Measurements from ENCODE around the gene ZIC4. TPM values are rescaled to one million over a fixed set of nuclear protein-coding genes. Genes with fewer than 3 reads are reported as not detected.

ZIC4 gene
- total and polyA plus RNA-seq, 2 donors (not counting 1 experiment from before 2014, with no cell fraction given) = not detected

DNA sequence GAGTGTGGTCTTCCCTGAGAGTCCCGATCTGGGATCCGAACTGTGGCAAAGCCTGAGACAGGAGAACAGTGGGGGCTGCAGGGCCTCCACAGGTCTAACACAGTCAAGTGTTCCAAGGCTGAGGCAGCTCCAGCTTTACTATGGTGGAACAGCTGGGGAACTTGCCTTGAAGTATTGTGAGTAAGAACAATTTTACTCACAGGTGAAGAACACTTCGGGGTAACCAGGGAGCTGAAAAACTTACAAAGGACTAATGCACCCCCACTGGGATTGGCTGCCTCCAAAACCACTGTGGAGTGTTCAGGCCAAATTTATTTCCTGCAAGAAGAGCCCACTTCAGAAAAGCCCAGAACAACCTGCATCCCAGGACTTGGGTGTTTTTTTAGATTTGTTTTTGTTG, 25.4 kb downstream of the ZIC4 start:
- Histone ChIP-seq H3K4me3 (replicated peaks in 1 of 4; ENCODE audit: control extremely low read depth in 1 of 4, insufficient read depth in 1 of 4, low read depth in 3 of 4, low read length in 4 of 4) (no peak overlapping the region), H4K20me1 (ENCODE audit: control insufficient read depth, extremely low read depth, insufficient read depth, low read length) (no peaks in the 10 kb centered on the region)

GRCh38 chr3:147380387-147380951, 25.9 kb downstream of the ZIC4 start:
- no peaks in the 10 kb centered on the region for H4K20me1 ChIP-seq (ENCODE audit: control insufficient read depth, extremely low read depth, insufficient read depth, low read length)
- DNase-seq (ENCODE audit: low read depth in 2 of 2) = no peak
- H3K4me1 ChIP-seq (ENCODE audit: control insufficient read depth, extremely low read depth, insufficient read depth, low read length) = no peaks in the 10 kb centered on the region
- no peaks in the 10 kb centered on the region for H3K9me3 ChIP-seq (ENCODE audit: control insufficient read depth, insufficient read depth, low read depth, low read length)
- H3K27ac ChIP-seq (ENCODE audit: insufficient read depth, low read length) = no peak overlapping the region
- H3K4me3 ChIP-seq (replicated peaks in 1 of 4; ENCODE audit: control extremely low read depth in 1 of 4, insufficient read depth in 1 of 4, low read depth in 3 of 4, low read length in 4 of 4) = no peak overlapping the region
- no peaks in the 10 kb centered on the region for H3K79me2 ChIP-seq (ENCODE audit: control insufficient read depth, insufficient read depth, low read length)
- H2AFZ ChIP-seq (ENCODE audit: low read length) = no peak overlapping the region
- no peak overlapping the region for H3K4me2 ChIP-seq (ENCODE audit: extremely low read depth, insufficient read depth, low read length)
- peaks cover 57% of the 10 kb centered on the region for H3K27me3 ChIP-seq (ENCODE audit: control insufficient read depth, insufficient read depth, low read length)
- no peak for TF ChIP-seq EZH2 (IDR thresholded peaks at IDR 0.05; ENCODE audit: low read length, missing control alignments)
- TF ChIP-seq, protein P1, sequence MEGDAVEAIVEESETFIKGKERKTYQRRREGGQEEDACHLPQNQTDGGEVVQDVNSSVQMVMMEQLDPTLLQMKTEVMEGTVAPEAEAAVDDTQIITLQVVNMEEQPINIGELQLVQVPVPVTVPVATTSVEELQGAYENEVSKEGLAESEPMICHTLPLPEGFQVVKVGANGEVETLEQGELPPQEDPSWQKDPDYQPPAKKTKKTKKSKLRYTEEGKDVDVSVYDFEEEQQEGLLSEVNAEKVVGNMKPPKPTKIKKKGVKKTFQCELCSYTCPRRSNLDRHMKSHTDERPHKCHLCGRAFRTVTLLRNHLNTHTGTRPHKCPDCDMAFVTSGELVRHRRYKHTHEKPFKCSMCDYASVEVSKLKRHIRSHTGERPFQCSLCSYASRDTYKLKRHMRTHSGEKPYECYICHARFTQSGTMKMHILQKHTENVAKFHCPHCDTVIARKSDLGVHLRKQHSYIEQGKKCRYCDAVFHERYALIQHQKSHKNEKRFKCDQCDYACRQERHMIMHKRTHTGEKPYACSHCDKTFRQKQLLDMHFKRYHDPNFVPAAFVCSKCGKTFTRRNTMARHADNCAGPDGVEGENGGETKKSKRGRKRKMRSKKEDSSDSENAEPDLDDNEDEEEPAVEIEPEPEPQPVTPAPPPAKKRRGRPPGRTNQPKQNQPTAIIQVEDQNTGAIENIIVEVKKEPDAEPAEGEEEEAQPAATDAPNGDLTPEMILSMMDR (conservative IDR thresholded peaks at IDR 0.05 in 1 of 2, IDR thresholded peaks at IDR 0.05 in 1 of 2; ENCODE audit: low read depth in 1 of 2, low read length in 2 of 2) = no peak
- no peaks in the 10 kb centered on the region for H3K36me3 ChIP-seq (ENCODE audit: control insufficient read depth, insufficient read depth, low read length)
- H3K9ac ChIP-seq (ENCODE audit: insufficient read depth, low read length) = no peak overlapping the region

More for the DNA sequence above, 25.4 kb downstream of the ZIC4 start:
- no peaks in the 10 kb centered on the region for H3K4me1 ChIP-seq (ENCODE audit: control insufficient read depth, extremely low read depth, insufficient read depth, low read length)
- no peak overlapping the region for H3K4me2 ChIP-seq (ENCODE audit: extremely low read depth, insufficient read depth, low read length)
- no peaks in the 10 kb centered on the region for H3K9me3 ChIP-seq (ENCODE audit: control insufficient read depth, insufficient read depth, low read depth, low read length)
- no peaks in the 10 kb centered on the region for H3K36me3 ChIP-seq (ENCODE audit: control insufficient read depth, insufficient read depth, low read length)
- no peaks in the 10 kb centered on the region for H3K79me2 ChIP-seq (ENCODE audit: control insufficient read depth, insufficient read depth, low read length)
- H3K9ac ChIP-seq (ENCODE audit: insufficient read depth, low read length) = no peak overlapping the region
- peaks cover 62% of the 10 kb centered on the region for H3K27me3 ChIP-seq (ENCODE audit: control insufficient read depth, insufficient read depth, low read length)
- DNase-seq (ENCODE audit: low read depth in 2 of 2) = no peak
- no peak overlapping the region for H2AFZ ChIP-seq (ENCODE audit: low read length)
- no peak for TF ChIP-seq EZH2 (IDR thresholded peaks at IDR 0.05; ENCODE audit: low read length, missing control alignments)
- no peak overlapping the region for H3K27ac ChIP-seq (ENCODE audit: insufficient read depth, low read length)

DNA sequence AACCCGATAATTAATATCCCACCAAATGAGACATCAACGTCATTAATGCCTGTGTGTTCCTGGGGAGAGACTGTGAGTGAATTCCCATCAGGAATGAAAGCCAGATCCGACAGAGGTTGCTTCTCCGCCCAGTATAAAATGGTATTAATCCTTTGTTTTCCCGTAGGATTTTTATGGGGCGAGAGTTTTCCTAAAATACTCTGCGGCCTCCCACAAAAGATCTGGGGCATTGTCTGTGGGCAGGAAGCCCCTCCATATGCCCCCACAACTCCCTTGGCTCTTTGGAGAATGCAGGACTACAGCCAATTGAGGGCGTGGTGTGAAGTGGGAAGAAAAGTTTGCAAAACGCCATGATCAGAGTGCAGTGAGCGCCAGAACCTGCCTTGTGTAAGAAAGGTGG, 26.7 kb downstream of the ZIC4 start:
- Histone ChIP-seq H3K4me1 (ENCODE audit: control insufficient read depth, extremely low read depth, insufficient read depth, low read length) (no peaks in the 10 kb centered on the region), H4K20me1 (ENCODE audit: control insufficient read depth, extremely low read depth, insufficient read depth, low read length) (no peaks in the 10 kb centered on the region), H3K79me2 (ENCODE audit: control insufficient read depth, insufficient read depth, low read length) (no peaks in the 10 kb centered on the region), H3K9ac (ENCODE audit: insufficient read depth, low read length) (no peak overlapping the region), H3K27ac (ENCODE audit: insufficient read depth, low read length) (no peak overlapping the region), H3K4me3 (replicated peaks in 1 of 4; ENCODE audit: control extremely low read depth in 1 of 4, insufficient read depth in 1 of 4, low read depth in 3 of 4, low read length in 4 of 4) (no peak overlapping the region), H3K27me3 (ENCODE audit: control insufficient read depth, insufficient read depth, low read length) (peaks cover 49% of the 10 kb centered on the region), H3K36me3 (ENCODE audit: control insufficient read depth, insufficient read depth, low read length) (no peaks in the 10 kb centered on the region), H3K4me2 (ENCODE audit: extremely low read depth, insufficient read depth, low read length) (no peak overlapping the region), H2AFZ (ENCODE audit: low read length) (no peak overlapping the region), H3K9me3 (ENCODE audit: control insufficient read depth, insufficient read depth, low read depth, low read length) (no peaks in the 10 kb centered on the region)
- TF ChIP-seq, protein P1 (conservative IDR thresholded peaks at IDR 0.05 in 1 of 2, IDR thresholded peaks at IDR 0.05 in 1 of 2; ENCODE audit: low read depth in 1 of 2, low read length in 2 of 2) = no peak
- peak; percentile 48 for TF ChIP-seq EZH2 (IDR thresholded peaks at IDR 0.05; ENCODE audit: low read length, missing control alignments)
- no peak for DNase-seq (ENCODE audit: low read depth in 2 of 2)
